Measurements from ENCODE around the gene GNG7. TPM values are rescaled to one million over a fixed set of nuclear protein-coding genes. Genes with fewer than 3 reads are reported as not detected.

GNG7 gene
- total RNA-seq, 1 experiment from 2014 or later, result 9.6 TPM

DNA sequence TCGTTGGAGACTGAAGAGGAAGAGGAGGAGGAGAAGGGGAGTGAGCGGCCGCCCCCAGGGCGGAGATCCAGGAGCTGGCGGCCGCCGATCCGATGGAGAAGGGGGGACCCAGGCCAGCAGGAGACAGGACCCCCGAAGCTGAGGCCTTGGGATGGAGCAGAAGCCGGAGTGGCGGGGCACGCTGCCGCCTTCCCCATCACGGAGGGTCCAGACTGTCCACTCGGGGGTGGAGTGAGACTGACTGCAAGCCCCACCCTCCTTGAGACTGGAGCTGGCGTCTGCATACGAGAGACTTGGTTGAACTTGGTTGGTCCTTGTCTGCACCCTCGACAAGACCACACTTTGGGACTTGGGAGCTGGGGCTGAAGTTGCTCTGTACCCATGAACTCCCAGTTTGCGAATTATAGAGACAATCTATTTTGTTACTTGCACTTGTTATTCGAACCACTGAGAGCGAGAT, 224.7 kb downstream of the GNG7 start (continued):
- TF ChIP-seq SOX15 (CRISPR knock-in tag; IDR thresholded peaks at IDR 0.05), result no peak
- TF ChIP-seq NR2C2 (CRISPR knock-in tag; IDR thresholded peaks at IDR 0.05), result no peak
- TF ChIP-seq, protein P1, sequence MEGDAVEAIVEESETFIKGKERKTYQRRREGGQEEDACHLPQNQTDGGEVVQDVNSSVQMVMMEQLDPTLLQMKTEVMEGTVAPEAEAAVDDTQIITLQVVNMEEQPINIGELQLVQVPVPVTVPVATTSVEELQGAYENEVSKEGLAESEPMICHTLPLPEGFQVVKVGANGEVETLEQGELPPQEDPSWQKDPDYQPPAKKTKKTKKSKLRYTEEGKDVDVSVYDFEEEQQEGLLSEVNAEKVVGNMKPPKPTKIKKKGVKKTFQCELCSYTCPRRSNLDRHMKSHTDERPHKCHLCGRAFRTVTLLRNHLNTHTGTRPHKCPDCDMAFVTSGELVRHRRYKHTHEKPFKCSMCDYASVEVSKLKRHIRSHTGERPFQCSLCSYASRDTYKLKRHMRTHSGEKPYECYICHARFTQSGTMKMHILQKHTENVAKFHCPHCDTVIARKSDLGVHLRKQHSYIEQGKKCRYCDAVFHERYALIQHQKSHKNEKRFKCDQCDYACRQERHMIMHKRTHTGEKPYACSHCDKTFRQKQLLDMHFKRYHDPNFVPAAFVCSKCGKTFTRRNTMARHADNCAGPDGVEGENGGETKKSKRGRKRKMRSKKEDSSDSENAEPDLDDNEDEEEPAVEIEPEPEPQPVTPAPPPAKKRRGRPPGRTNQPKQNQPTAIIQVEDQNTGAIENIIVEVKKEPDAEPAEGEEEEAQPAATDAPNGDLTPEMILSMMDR (IDR thresholded peaks at IDR 0.05), result no peak

DNA sequence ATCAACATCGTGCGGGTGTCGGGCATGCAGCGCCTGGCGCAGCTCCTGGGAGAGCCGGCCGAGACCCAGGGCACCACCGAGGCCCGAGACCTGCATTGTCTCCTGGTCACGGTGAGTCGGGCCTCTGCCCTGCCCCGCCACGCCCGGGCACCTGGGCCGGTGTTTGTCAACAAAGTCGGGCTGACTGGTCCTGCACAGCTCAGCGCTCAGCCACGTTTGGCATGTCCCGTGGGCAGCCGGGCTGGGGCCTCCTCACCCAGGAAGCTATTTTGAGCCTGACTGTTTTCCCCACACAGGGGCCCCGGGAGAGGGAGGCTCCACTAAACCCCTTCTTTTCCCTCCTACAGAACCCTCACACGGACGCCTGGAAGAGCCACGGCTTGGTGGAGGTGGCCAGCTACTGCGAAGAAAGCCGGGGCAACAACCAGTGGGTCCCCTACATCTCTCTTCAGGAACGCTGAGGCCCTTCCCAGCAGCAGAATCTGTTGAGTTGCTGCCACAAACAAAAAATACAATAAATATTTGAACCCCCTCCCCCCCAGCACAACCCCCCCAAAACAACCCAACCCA, 225.3 kb downstream of the GNG7 start:
- ChIA-PET CTCF (interaction anchor here (0.6 to 6.0 kb wide), 14 partner anchors 15 to 171 kb away, joined by 3 to 114 read pairs (median 7); no protein-coding TSS in a partner anchor), POLR2A (interaction anchor here (0.6 to 5.0 kb wide), 22 partner anchors 11 to 189 kb away, joined by 3 to 83 read pairs (median 8); partner anchors contain the start of gene TIMM13)
- peaks cover under 1% of the 10 kb centered on the region; the same call in 1 of the 2 replicates for H3K9me3 Mint-ChIP-seq
- H3K27me3 Mint-ChIP-seq (ENCODE audit: low read depth), result peaks cover 54% of the 10 kb centered on the region
- DNase-seq (ENCODE audit: low spot score), result no peak
- peaks cover 24% of the 10 kb centered on the region for H3K4me1 Mint-ChIP-seq
- H3K4me3 Mint-ChIP-seq, result peak overlapping the region; percentile 93
- H3K27ac Mint-ChIP-seq, result no peak overlapping the region
- TF ChIP-seq PREB (CRISPR knock-in tag; IDR thresholded peaks at IDR 0.05; ENCODE audit: borderline replicate concordance) (no peak), ZNF121 (CRISPR knock-in tag; IDR thresholded peaks at IDR 0.05) (0 out of 2 replicates have a peak, but pooled peaks have one; percentile 28)
- TF ChIP-seq, protein P2, sequence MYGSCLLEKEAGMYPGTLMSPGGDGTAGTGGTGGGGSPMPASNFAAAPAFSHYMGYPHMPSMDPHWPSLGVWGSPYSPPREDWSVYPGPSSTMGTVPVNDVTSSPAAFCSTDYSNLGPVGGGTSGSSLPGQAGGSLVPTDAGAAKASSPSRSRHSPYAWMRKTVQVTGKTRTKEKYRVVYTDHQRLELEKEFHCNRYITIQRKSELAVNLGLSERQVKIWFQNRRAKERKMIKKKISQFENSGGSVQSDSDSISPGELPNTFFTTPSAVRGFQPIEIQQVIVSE (CRISPR knock-in tag; IDR thresholded peaks at IDR 0.05; ENCODE audit: borderline replicate concordance), result no peak
- no peak for ATAC-seq
- no peaks in the 10 kb centered on the region for H3K36me3 Mint-ChIP-seq

- H3K4me1 Mint-ChIP-seq, result peaks cover 24% of the 10 kb centered on the region
- ATAC-seq (peak; percentile 1; the same call in 1 of the 2 replicates), DNase-seq (ENCODE audit: low spot score) (peak; percentile 67)
- H3K9me3 Mint-ChIP-seq, result no peaks in the 10 kb centered on the region
- no peak for TF ChIP-seq SP1 (CRISPR knock-in tag; conservative IDR thresholded peaks at IDR 0.05)
- TF ChIP-seq STAT6 (CRISPR knock-in tag; conservative IDR thresholded peaks at IDR 0.05; ENCODE audit: low read depth), result 0 out of 2 replicates have a peak, but pooled peaks have one; percentile 50
- TF ChIP-seq MYBL2 (CRISPR knock-in tag; IDR thresholded peaks at IDR 0.05), result 0 out of 2 replicates have a peak, but pooled peaks have one; percentile 9
- TF ChIP-seq TP53 (CRISPR knock-in tag; IDR thresholded peaks at IDR 0.05), result 0 out of 2 replicates have a peak, but pooled peaks have one; percentile 26
- H3K27me3 Mint-ChIP-seq (ENCODE audit: low read depth), result peaks cover 53% of the 10 kb centered on the region
- H3K36me3 Mint-ChIP-seq, result no peaks in the 10 kb centered on the region
- H3K4me3 Mint-ChIP-seq, result peak overlapping the region; percentile 93
- CTCF ChIA-PET, result interaction anchor here (0.6 to 6.0 kb wide), 25 partner anchors 11 to 364 kb away, joined by 3 to 114 read pairs (median 4); partner anchors contain the start of genes LMNB2 and ZNF555
- no peak overlapping the region for H3K27ac Mint-ChIP-seq
- POLR2A ChIA-PET, result interaction anchor here (0.6 to 5.0 kb wide), 32 partner anchors 12 to 860 kb away, joined by 3 to 83 read pairs (median 5); partner anchors contain the start of genes LMNB2, TIMM13 and ZNF57
Observed at GRCh38 chr19:2476451-2477140, 225.9 kb downstream of the GNG7 start.

Data from WTC11 (cell line).